SK-MEL-5 (cell line): Measurements from ENCODE around the gene TTC12. TPM values are rescaled to one million over a fixed set of nuclear protein-coding genes. Genes with fewer than 3 reads are reported as not detected.

ENCODE experiments used
- DNase-seq: peaks from one replicate; pipeline ENCODE4 v3.0.0-alpha.2; 2016; ENCODE audit warnings: low read depth, low spot score
- in situ Hi-C: cut with HindIII; loops from 2 replicates; pipeline ENCODE4 v1.10.0; 2016; ENCODE audit warnings: low sequenced_read_pairs, high pct_unique_total_duplicates, low pct_unique_long_range_greater_than_20kb
- polyA plus RNA-seq, 2 experiments: library from polyadenylated mRNA; depleted of rRNA; stranded (reverse); fragments of >200 nt; gene quantifications; 2 replicates each; pipeline ENCODE4 v1.2.3, GENCODE V29; 2015
- total RNA-seq: library from RNA; depleted of rRNA; stranded (reverse); fragments of >200 nt; shearing (Covaris generic); gene quantifications from 2 replicates; pipeline ENCODE4 v1.2.3, GENCODE V29; 2014; rRNA removed

The TTC12 gene, protein sequence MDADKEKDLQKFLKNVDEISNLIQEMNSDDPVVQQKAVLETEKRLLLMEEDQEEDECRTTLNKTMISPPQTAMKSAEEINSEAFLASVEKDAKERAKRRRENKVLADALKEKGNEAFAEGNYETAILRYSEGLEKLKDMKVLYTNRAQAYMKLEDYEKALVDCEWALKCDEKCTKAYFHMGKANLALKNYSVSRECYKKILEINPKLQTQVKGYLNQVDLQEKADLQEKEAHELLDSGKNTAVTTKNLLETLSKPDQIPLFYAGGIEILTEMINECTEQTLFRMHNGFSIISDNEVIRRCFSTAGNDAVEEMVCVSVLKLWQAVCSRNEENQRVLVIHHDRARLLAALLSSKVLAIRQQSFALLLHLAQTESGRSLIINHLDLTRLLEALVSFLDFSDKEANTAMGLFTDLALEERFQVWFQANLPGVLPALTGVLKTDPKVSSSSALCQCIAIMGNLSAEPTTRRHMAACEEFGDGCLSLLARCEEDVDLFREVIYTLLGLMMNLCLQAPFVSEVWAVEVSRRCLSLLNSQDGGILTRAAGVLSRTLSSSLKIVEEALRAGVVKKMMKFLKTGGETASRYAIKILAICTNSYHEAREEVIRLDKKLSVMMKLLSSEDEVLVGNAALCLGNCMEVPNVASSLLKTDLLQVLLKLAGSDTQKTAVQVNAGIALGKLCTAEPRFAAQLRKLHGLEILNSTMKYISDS
- 19.5 and 20.8 TPM in 2 replicates for total RNA-seq
- polyA plus RNA-seq (2015; cell fraction: cytosol; rRNA removed) = 7.3 and 8.9 TPM in 2 replicates
- 43.8 and 55.1 TPM in 2 replicates for polyA plus RNA-seq (2015; cell fraction: nucleus; rRNA removed)

DNA sequence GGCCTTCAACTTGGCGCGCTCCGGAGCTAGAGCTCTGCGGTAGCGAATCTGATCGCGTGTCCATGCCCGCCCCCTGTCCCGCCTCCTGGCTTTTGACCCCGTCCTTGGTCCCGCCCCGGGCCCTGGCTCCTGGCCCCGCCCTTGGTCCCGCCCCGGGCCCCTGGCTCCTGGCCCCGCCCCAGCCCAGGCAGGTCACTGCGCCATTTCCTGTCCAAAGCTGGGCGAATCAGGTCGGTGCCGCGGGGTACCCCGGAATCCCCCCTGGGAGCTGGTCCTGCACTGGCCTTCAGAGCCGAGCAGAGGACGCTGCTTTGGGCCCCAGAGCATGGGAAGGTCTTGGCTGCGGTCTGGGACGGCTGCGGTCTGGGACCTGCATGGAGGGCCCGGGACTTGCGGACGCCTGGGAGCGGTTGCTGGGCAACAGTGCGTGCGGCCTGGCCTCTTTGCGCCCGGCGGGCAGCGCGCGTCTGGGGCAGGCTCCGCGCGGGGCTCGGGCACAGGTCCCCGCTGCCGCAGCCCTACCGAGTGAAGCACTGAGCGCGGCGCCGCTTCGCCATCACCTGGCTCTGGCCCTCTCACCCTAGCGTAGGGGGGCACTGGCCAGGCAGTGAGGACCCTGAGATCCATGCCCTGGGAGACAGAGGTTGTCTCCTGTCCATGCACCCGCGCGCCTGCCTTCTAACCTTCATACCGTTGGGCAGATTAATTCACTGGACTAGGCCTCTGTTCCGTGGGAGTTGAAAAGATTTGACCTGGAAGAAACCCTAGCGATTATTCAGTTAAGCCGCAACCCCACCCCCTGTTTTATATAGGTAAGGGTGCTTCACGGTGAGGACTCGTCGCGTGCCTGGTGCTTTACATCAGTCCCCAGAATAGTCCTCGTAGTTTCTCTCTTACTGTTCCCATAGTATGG lies at the start of gene TTC12:
TTC12 (plus strand) TSS at position 195 of the 913 bp plus-strand sequence. CDS start 1,675 bp downstream, outside the sequence.
- in situ Hi-C loops = no loop called here
- DNase-seq = peak; percentile 83

DNA sequence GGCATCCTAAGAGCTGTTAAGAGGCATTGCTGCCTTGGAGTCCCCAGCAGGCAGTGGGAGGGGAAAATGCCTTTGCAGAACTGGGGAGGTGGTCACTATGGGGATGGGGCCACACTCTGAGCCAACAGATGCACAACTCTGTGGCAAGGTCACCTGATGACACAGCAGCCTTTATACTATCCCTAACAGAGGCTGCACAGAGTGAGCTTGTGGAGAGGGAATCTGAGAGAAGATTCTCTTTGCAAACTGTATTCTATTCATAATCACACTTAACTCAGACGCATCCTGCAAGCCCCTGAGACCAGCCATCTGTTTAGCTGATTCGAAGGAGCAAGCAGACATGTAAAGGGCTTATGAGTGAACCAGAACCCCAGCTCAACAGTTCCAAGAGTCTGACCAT lies 49.0 kb upstream of the TTC12 start:
- in situ Hi-C loops = no loop called here
- no peak for DNase-seq

DNA sequence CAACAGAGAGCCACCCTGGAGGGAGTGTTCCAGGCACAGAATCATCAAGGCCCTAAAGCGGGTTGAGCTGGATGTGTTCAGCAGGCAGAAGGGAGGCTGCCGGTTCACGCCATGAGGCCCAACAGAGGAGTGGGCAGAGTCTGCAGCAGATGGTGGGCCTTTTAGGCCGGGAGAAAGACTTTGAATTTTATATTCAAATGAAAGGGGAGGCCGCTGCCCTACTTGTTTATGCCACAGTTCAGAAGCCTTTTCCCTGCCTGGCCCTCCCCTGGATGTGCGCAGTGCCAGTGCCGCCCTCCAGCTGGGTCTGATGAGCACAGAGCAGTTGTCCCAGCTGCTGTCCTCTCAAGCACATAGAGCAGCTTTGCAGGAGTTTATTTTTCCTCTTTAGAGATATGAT lies 46.9 kb upstream of the TTC12 start:
- DNase-seq = no peak
- in situ Hi-C loops = no loop called here

DNA sequence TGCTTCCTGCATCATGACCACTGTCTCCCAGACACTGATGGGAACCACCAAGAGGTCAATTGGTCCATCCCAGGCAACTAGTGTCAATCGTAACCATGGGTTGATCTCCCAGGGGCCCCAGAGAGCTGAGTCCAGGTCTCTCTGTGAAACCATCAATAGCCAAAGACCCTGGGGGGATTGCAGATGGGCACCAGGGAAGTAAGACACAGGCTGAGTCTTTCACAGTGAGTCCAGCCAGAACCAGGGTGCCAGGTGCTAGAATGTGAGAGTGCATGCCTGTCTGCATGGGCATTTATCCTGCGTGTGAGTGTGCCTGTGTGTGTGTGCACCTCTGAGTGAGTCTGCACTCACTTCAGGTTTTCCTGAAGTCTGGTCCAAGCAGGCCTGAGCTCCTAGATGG lies 45.3 kb upstream of the TTC12 start:
- no peak for DNase-seq
- in situ Hi-C loops = no loop called here

DNA sequence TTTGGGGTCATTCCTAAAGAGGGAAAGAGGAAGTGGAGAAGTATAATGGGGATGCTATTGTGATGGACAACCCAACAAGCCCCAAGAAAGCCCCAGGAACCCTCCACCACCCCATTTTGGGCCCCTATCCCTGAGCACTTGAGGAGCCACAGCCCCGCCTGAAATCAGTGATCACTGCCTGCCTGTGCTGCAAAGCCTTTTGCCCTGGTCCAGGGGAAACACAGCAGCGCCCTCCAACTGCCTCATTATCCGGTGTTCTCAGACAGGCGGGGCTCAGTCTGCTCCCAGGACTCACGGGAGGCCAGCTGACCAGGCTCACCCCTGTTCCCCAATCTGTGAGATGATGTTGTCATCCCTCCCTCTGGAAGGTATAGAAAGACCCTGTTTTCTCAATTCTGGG lies 44.7 kb upstream of the TTC12 start:
- no peak for DNase-seq
- in situ Hi-C loops = no loop called here

DNA sequence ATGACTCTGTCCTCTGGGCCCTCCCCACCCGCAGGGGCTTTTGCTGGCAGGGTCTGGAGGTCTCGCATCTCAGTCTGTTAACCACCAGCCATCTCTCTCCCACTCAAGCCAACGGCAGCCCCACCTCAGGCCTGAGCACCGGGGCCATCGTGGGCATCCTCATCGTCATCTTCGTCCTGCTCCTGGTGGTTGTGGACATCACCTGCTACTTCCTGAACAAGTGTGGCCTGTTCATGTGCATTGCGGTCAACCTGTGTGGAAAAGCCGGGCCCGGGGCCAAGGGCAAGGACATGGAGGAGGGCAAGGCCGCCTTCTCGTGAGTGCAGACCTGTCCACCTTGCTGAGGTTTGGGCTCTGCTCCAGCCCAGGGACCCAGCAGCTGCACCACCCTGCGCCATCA lies 44.3 kb upstream of the TTC12 start:
- in situ Hi-C loops = no loop called here
- DNase-seq = no peak

DNA sequence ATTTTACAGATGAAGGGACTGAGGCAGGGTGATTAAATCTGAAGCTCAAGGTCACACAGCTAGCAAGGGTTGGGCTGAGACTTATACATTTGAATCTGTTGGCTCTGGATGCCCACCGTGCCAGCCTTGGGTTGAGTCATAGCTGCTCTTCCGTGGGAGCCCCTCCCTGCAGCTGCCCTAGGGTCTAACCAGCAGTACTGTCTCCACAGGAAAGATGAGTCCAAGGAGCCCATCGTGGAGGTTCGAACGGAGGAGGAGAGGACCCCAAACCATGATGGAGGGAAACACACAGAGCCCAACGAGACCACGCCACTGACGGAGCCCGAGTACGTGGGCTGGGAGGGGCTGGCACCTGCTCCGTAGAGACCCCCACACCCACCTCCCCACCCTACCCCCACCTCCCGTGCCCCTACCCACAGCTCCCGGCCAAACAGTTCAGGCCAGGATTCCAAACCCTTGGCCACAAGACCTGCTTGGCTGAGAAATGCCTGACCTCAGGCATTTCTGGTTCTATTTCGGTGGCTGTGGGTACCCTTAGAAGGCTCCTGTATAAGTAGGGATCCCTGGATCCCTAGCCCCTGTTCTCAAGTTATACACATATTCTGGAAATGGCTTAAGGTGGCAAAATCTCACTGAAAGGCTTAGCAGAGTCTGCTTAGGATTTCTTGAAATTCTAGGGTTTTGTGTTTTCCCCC lies 42.7 kb upstream of the TTC12 start:
- in situ Hi-C loops = no loop called here
- no peak for DNase-seq

DNA sequence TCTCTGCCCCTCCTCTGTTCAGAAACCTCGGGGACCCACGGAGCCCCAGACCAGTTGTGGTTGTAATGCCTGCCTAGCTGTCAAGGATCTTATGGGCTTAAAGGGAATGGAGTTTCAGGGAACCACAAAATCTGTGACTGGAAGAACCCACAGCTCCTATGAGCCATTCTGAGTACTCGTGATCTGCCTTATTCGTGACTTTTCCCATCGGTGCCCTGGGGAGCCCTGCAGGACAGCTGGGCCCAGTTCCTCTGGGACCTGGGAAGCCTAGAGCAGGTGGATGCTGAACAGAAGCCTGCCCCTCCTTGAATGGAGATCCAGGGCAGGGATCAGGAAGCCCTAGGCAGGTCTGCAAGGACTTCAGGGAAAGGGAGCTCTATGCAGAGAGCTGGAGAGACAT lies 42.1 kb upstream of the TTC12 start:
- DNase-seq = no peak
- in situ Hi-C loops = no loop called here

DNA sequence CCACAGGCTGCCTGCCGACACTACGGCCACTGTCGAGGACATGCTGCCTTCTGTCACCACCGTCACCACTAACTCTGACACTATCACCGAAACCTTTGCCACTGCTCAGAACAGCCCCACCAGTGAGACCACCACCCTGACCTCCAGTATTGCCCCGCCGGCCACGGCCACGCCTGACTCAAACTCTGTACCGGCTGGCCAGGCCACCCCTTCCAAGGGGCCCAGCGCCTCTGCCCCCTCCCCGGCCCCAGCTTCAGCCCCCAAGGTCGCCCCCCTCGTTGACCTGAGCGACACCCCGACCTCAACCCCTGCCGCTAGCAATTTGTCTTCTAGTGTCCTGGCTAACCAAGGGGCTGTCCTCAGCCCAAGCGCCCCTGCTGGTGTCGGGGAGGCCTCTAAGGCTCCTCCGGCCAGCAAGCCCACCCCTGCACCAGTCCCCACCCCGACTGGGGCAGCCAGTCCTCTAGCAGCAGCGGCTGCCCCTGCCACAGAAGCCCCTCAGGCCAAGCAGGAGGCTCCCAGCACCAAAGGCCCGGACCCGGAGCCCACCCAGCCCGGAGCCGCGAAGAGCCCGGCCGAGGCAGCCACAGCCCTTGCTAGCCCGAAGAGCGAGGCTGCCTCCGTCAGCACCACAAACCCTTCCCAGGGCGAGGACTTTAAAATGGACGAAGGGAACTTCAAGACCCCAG lies 41.3 kb upstream of the TTC12 start:
- no peak for DNase-seq
- in situ Hi-C loops = no loop called here

DNA sequence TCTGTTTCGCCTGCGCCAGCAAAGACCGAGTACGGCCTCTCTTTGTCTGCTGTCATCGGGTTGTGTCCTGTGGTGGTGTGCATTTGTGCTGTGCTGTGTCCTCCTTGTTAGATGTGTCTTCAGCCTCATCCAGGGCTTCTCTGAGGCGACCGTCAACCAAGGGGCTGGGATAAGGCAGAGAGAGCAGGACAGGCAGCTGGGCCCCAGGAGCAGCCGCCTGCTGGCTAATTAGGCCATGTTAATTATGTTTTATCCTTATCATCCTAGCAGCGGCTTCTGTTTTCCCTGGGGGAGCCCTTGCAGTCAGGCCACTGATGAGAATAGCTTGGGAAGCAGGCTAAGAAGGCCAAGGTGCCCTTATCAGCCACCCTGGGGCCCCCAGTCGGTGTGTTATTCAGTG lies 40.7 kb upstream of the TTC12 start:
- no peak for DNase-seq
- in situ Hi-C loops = no loop called here

DNA sequence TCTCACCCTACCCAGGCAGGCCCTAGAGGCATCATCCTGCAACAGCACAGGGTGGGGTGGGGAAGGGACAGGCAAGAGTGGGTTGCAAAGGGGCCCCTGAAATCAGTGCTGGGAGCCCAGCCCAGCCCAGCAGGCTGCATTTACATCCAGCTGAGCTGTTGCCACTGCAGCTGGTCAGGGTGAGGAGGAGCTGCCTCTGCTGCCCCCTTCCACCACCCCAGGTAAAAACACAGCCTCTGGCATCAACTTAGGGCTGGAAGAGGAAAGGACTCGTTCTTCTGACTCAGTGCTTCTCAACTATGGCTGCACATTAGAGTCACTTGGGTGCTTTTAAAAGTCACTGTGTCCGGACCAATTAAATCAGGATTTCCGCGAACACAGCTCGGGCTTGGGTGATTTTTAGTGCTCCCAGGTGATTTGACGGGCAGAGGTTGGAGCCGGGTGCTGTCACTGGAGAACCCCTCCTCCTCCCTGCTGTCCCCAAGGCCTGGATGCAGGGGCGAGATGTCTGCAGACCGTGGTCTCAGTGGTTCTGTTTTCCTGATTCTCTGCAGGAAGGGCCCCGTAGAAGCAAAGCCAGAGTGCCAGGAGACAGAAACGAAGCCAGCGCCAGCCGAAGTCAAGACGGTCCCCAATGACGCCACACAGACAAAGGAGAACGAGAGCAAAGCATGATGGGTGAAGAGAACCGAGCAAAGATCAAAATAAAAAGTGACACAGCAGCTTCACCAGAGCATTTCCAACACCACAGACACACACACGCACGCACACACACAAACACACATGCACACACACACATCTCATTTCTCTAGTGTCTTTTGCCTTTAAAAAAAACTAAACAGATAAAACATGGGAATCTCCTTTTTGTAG lies 39.4 kb upstream of the TTC12 start:
- in situ Hi-C loops = no loop called here
- peak; percentile 14 for DNase-seq

DNA sequence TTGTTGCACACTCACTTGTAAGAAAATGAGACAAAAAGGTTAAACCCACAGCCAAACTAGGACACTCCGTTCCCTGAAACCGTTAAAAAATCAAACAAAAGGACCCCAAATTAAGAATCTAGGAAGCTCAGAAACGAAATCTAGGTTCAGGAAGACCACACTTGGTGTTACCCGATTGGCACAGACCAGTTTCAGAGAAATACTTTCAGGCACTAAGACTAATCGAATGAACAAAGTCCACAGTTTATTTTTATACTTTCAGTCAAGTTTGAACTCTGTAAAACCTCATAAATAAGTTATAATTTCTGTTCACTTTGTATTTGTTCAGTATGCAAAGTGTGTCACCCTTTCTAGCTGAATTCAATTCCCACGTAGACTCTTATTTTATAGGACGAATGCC lies 38.8 kb upstream of the TTC12 start:
- no peak for DNase-seq
- in situ Hi-C loops = no loop called here

DNA sequence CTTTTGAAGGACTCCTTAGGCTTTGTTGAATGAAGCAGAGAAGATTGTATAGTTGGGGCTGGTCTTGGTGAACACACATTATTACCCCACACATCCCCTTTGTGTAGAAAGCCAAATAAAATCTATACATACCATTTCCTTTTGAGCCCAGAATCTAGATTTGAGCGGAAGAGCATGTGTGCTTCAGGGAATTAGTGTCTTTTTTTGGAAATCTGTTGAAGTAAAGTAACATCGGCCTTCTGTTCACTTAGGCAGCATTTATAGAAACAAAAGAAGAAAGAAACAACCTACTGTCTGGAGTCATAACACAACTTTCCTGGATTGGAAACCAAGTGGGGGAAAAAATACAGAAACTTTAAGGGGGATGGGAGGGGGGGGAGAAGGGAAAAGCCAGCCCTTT lies 37.9 kb upstream of the TTC12 start:
- DNase-seq = no peak
- in situ Hi-C loops = no loop called here

DNA sequence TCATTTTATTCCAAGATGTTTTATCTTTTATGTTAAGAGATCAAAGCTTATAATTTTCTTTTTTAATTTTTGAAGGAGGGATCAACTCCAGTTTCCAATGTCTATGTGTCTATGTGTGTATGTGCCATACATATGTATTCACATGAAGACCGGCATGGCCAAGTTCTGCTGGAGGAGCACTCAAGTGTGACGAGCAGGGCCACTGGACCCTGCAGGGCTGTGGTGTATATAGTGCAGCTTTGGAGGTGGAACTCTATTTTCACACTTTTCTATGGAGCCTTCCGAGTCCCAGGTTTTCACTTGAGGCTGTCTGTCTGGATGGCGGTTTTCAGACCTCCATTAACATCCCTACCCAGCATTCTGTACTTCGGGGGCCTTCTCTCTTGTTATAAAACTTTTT lies 36.5 kb upstream of the TTC12 start:
- DNase-seq = no peak
- in situ Hi-C loops = no loop called here

DNA sequence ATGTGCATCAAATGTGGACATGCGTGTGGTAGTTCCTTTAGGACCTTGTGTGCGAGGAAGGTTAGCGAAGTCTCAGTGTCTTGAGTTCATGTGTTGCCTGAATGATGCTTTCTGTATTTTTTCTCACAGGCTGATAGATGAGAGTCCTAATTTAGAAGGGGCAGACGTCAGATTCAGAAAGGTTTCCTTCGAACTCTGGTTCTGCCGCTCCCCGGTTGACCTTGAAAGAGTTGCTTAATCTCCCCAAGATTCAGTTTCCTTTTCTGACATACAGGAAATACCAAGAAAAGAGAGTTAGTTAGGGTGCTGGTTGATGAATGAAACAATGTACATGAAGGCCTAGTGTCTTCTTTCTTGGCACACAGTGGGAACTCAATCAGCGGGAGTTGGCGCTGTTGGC lies 35.9 kb upstream of the TTC12 start:
- in situ Hi-C loops = no loop called here
- DNase-seq = no peak

DNA sequence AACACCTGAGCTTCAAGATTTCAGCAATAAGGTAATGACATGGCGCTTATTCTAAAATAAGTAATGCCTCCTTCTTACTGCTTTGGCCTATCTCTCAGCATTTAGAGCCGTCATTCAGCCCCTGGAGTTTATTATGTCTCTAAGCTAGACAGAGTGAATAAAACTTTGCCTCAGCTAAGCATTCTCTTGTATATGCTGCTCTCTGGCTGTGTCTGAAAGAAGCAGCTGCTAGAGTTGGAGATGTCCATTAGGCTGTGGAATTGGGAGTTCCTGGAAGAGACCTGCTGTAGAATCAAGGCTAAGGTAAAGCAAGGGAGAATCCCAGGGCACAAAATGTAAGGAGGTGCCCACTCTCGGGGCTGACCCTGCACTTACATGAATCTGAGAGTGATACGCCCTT lies 35.5 kb upstream of the TTC12 start:
- in situ Hi-C loops = no loop called here
- no peak for DNase-seq
